SKM-1 (cell line): ENCODE results near the gene DAB1.

Experiments used
- DNase-seq: peaks from one replicate; lab custom pipeline; 2025; ENCODE audit not compliant: unreplicated experiment; lab: John Stamatoyannopoulos, UW

Gene DAB1

GRCh38 chr1:57129865-57130264, 294.0 kb downstream of the DAB1 start:
- no peak for DNase-seq

GRCh38 chr1:57127976-57128375, 295.9 kb downstream of the DAB1 start:
- DNase-seq: no peak

GRCh38 chr1:57124768-57125446, 299.0 kb downstream of the DAB1 start:
- DNase-seq: no peak

GRCh38 chr1:57124170-57124569, 299.7 kb downstream of the DAB1 start:
- no peak for DNase-seq

- DNase-seq: no peak
Measured at GRCh38 chr1:57122031-57122430, 301.8 kb downstream of the DAB1 start.

GRCh38 chr1:57118948-57119603, 304.8 kb downstream of the DAB1 start:
- DNase-seq: no peak

GRCh38 chr1:57117753-57118152, 306.1 kb downstream of the DAB1 start:
- DNase-seq: no peak

- DNase-seq: no peak
Measured at GRCh38 chr1:57116871-57117270, 307.0 kb downstream of the DAB1 start.

GRCh38 chr1:57115030-57115614, 308.7 kb downstream of the DAB1 start:
- DNase-seq: no peak

GRCh38 chr1:57112148-57112547, 311.7 kb downstream of the DAB1 start:
- DNase-seq: no peak

GRCh38 chr1:57111175-57111574, 312.7 kb downstream of the DAB1 start:
- DNase-seq: no peak

GRCh38 chr1:57109883-57110282, 314.0 kb downstream of the DAB1 start:
- no peak for DNase-seq

GRCh38 chr1:57109247-57109646, 314.6 kb downstream of the DAB1 start:
- no peak for DNase-seq

GRCh38 chr1:57106296-57106695, 317.6 kb downstream of the DAB1 start:
- DNase-seq: no peak

GRCh38 chr1:57102561-57103326, 321.1 kb downstream of the DAB1 start:
- no peak for DNase-seq

- DNase-seq: no peak
Measured at GRCh38 chr1:57101209-57101608, 322.7 kb downstream of the DAB1 start.

GRCh38 chr1:57094749-57095148, 329.1 kb downstream of the DAB1 start:
- no peak for DNase-seq

GRCh38 chr1:57093122-57093521, 330.7 kb downstream of the DAB1 start:
- DNase-seq: no peak

GRCh38 chr1:57091642-57092041, 332.2 kb downstream of the DAB1 start:
- no peak for DNase-seq

- no peak for DNase-seq
Measured at GRCh38 chr1:57089855-57090254, 334.0 kb downstream of the DAB1 start.

- DNase-seq: no peak
Measured at GRCh38 chr1:57089221-57089620, 334.6 kb downstream of the DAB1 start.

GRCh38 chr1:57088653-57089052, 335.2 kb downstream of the DAB1 start:
- no peak for DNase-seq
